H9 (cell line): ENCODE data around the gene GJB5. TPM values are rescaled to one million over a fixed set of nuclear protein-coding genes. Genes with fewer than 3 reads are reported as not detected.

Source experiments
- DNase-seq: peaks from one replicate; pipeline ENCODE4 v3.0.0-alpha.2; 2017
- H2AFZ ChIP-seq: one replicate; pipeline ENCODE4 v1.6.1; 2013; ENCODE audit warnings: mild to moderate bottlenecking, low read length, control low read depth, moderate library complexity
- H2AK5ac ChIP-seq: 2 replicates; pipeline ENCODE4 v1.6.1; 2013; ENCODE audit warnings: low read length, control low read depth, mixed read lengths; ENCODE audit not compliant: insufficient read length
- H2BK120ac ChIP-seq: one replicate; pipeline ENCODE4 v1.6.1; 2013; ENCODE audit warnings: low read depth, mild to moderate bottlenecking, low read length, control low read depth, inconsistent platforms; ENCODE audit not compliant: poor library complexity, severe bottlenecking
- H2BK12ac ChIP-seq: 2 replicates; pipeline ENCODE4 v1.6.1; 2013; ENCODE audit warnings: low read length, control low read depth, mixed read lengths, low read depth; ENCODE audit not compliant: insufficient read length
- H2BK15ac ChIP-seq: 2 replicates; pipeline ENCODE4 v1.6.1; 2013; ENCODE audit warnings: low read depth, low read length, control low read depth
- H2BK20ac ChIP-seq: one replicate; pipeline ENCODE4 v1.6.1; 2013; ENCODE audit warnings: low read depth, mild to moderate bottlenecking, low read length, control low read depth, inconsistent platforms; ENCODE audit not compliant: poor library complexity, severe bottlenecking
- H2BK5ac ChIP-seq: 2 replicates; pipeline ENCODE4 v1.6.1; 2013; ENCODE audit warnings: low read length, control low read depth, mixed read lengths; ENCODE audit not compliant: insufficient read length
- H3K14ac ChIP-seq: 2 replicates; pipeline ENCODE4 v1.6.1; 2013; ENCODE audit warnings: low read length, control low read depth; ENCODE audit not compliant: insufficient read depth
- H3K18ac ChIP-seq: 2 replicates; pipeline ENCODE4 v1.6.1; 2013; ENCODE audit warnings: low read depth, mild to moderate bottlenecking, mixed read lengths, low read length, control low read depth; ENCODE audit not compliant: insufficient read length
- H3K23ac ChIP-seq: 2 replicates; pipeline ENCODE4 v1.6.1; 2013; ENCODE audit warnings: low read length, control low read depth, mixed read lengths, low read depth; ENCODE audit not compliant: insufficient read length
- H3K23me2 ChIP-seq: 2 replicates; pipeline ENCODE4 v1.6.1; 2013; ENCODE audit warnings: low read depth, mild to moderate bottlenecking, mixed read lengths, low read length, control low read depth; ENCODE audit not compliant: insufficient read length, poor library complexity, severe bottlenecking
- H3K27ac ChIP-seq: 2 replicates; pipeline ENCODE4 v1.5.1; 2013; ENCODE audit warnings: low read length, control low read depth, mixed read lengths, low read depth; ENCODE audit not compliant: insufficient read length
- H3K27me3 ChIP-seq: 2 replicates; pipeline ENCODE4 v1.6.1; 2013; ENCODE audit warnings: low read length, control low read depth, inconsistent platforms; ENCODE audit not compliant: insufficient read depth
- H3K4ac ChIP-seq: 2 replicates; pipeline ENCODE4 v1.6.1; 2013; ENCODE audit warnings: low read depth, mild to moderate bottlenecking, control low read depth, inconsistent platforms, low read length, moderate library complexity
- H3K4me1 ChIP-seq: 2 replicates; pipeline ENCODE4 v1.6.1; 2013; ENCODE audit warnings: low read length, control low read depth, inconsistent platforms; ENCODE audit not compliant: insufficient read depth
- H3K4me2 ChIP-seq: 2 replicates; pipeline ENCODE4 v1.6.1; 2013; ENCODE audit warnings: low read length, control low read depth, mixed read lengths; ENCODE audit not compliant: insufficient read length, insufficient read depth
- H3K56ac ChIP-seq: 2 replicates; pipeline ENCODE4 v1.6.1; 2013; ENCODE audit warnings: low read depth, mild to moderate bottlenecking, mixed read lengths, low read length, control low read depth; ENCODE audit not compliant: insufficient read length
- H3K79me1 ChIP-seq: 2 replicates; pipeline ENCODE4 v1.6.1; 2013; ENCODE audit warnings: low read depth, mild to moderate bottlenecking, moderate library complexity, low read length, control low read depth, inconsistent platforms; ENCODE audit not compliant: insufficient read depth, poor library complexity, severe bottlenecking
- H3K79me2 ChIP-seq: 2 replicates; pipeline ENCODE4 v1.6.1; 2013; ENCODE audit warnings: low read length, control low read depth, inconsistent platforms; ENCODE audit not compliant: insufficient read depth
- H3K9ac ChIP-seq: 2 replicates; pipeline ENCODE4 v1.6.1; 2013; ENCODE audit warnings: low read length, control low read depth, mixed read lengths; ENCODE audit not compliant: insufficient read length; ENCODE audit errors: extremely low read depth
- H3K9me3 ChIP-seq: one replicate; pipeline ENCODE4 v1.6.1; 2013; ENCODE audit warnings: low read depth, low read length, inconsistent platforms; ENCODE audit not compliant: control insufficient read depth
- H3T11ph ChIP-seq: one replicate; pipeline ENCODE4 v1.6.1; 2013; ENCODE audit warnings: mild to moderate bottlenecking, low read length, control low read depth, inconsistent platforms
- H4K20me1 ChIP-seq: one replicate; pipeline ENCODE4 v1.6.1; 2013; ENCODE audit not compliant: control insufficient read depth, insufficient read length, insufficient read depth
- H4K5ac ChIP-seq: 2 replicates; pipeline ENCODE4 v1.6.1; 2013; ENCODE audit warnings: low read depth, mild to moderate bottlenecking, mixed read lengths, low read length, control low read depth; ENCODE audit not compliant: insufficient read length
- H4K8ac ChIP-seq: replicated peaks from 2 replicates; pipeline ENCODE4 v1.6.1; 2013; ENCODE audit warnings: low read length, control low read depth, mixed read lengths, low read depth; ENCODE audit not compliant: insufficient read length
- H4K91ac ChIP-seq: 2 replicates; pipeline ENCODE4 v1.6.1; 2013; ENCODE audit warnings: low read depth, mild to moderate bottlenecking, moderate library complexity, mixed read lengths, low read length, control low read depth; ENCODE audit not compliant: insufficient read length
- H3K27ac Mint-ChIP-seq, 3 experiments: 2 replicates in 2 of 3; 3 replicates in 1 of 3; pipeline ENCODE4 v1.8.0; 2020 to 2021; ENCODE audit warnings: mixed read lengths in 3 of 3, mild to moderate bottlenecking in 1 of 3, moderate library complexity in 1 of 3
- H3K27me3 Mint-ChIP-seq: 2 replicates; pipeline ENCODE4 v1.8.0; 2021; ENCODE audit warnings: low read depth, mild to moderate bottlenecking, moderate library complexity, mixed read lengths
- H3K36me3 Mint-ChIP-seq, 3 experiments: 2 replicates in 2 of 3; 3 replicates in 1 of 3; pipeline ENCODE4 v1.8.0; 2020 to 2021; ENCODE audit warnings: low read depth in 3 of 3, mixed read lengths in 3 of 3; ENCODE audit not compliant: insufficient read depth in 1 of 3
- H3K4me1 Mint-ChIP-seq, 2 experiments: 2 replicates each; pipeline ENCODE4 v1.8.0; 2020; ENCODE audit warnings: mixed read lengths in 2 of 2
- H3K4me3 Mint-ChIP-seq, 2 experiments: 2 replicates in 1 of 2; 3 replicates in 1 of 2; pipeline ENCODE4 v1.8.0; 2020 to 2021; ENCODE audit warnings: mild to moderate bottlenecking in 2 of 2, mixed read lengths in 2 of 2, moderate library complexity in 1 of 2
- H3K9me3 Mint-ChIP-seq, 2 experiments: 2 replicates in 1 of 2; 3 replicates in 1 of 2; pipeline ENCODE4 v1.8.0; 2020; ENCODE audit warnings: mild to moderate bottlenecking in 2 of 2, mixed read lengths in 2 of 2, moderate library complexity in 1 of 2
- WGBS: extraction: QIAGEN DNeasy Blood & Tissue Kit; methylation state at CpG from one replicate; pipeline ENCODE4 v1.1.7; 2013; ENCODE audit warnings: missing lambda C conversion rate, low lambda C conversion rate, mixed read lengths; ENCODE audit not compliant: insufficient read length; ENCODE audit errors: extremely low coverage; 5-methylcytosine and 5-hydroxymethylcytosine counted together
- total RNA-seq: library from RNA; stranded (reverse); gene quantifications from 2 replicates; pipeline ENCODE4 v1.2.1, GENCODE V29; 2021
- TF ChIP-seq, protein P1 (sequence below): fragments of 200-600 bp; sonication (generic); conservative IDR thresholded peaks from 3 replicates; pipeline ENCODE4 v1.8.0; 2021; ENCODE audit warnings: antibody characterized with exemption, mild to moderate bottlenecking

Gene GJB5
- total RNA-seq, 1 experiment from 2014 or later = 0.22 TPM

DNA sequence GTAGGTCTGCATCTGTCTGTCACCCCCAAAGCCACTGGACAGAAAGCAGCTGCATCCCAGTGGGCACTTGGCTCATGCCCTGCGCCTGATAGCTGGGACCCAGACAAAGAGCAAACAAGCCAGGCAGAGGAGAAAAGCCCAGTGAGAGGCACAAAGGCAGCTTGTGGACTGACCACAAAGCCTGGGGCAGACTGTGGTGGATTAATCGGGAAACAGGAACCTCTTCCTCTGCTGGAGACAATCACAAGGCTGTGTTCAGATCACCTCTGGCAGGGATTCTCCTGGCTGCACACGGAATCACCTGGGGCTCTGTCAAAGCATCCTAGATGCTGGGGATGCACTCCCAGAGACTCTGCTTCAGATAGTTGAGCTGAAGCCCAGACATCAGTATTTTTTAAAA, 15.2 kb upstream of the GJB5 start:
- H4K5ac ChIP-seq = no peak overlapping the region
- H2BK120ac ChIP-seq = no peak overlapping the region
- H3K56ac ChIP-seq = no peak overlapping the region
- no peaks in the 10 kb centered on the region for H3K23me2 ChIP-seq
- H2BK20ac ChIP-seq = no peak overlapping the region
- H2BK15ac ChIP-seq = no peak overlapping the region
- H3K27ac ChIP-seq = no peak overlapping the region
- no peak for DNase-seq
- H3K27ac Mint-ChIP-seq = no peak overlapping the region
- H3K9ac ChIP-seq = no peak overlapping the region
- H4K91ac ChIP-seq = no peak overlapping the region
- no peaks in the 10 kb centered on the region for H3K4me1 ChIP-seq
- no peak overlapping the region for H3K4me2 ChIP-seq
- no peaks in the 10 kb centered on the region for H3K36me3 Mint-ChIP-seq
- no peaks in the 10 kb centered on the region for H3K9me3 ChIP-seq
- H3T11ph ChIP-seq = no peak overlapping the region
- TF ChIP-seq, protein P1, sequence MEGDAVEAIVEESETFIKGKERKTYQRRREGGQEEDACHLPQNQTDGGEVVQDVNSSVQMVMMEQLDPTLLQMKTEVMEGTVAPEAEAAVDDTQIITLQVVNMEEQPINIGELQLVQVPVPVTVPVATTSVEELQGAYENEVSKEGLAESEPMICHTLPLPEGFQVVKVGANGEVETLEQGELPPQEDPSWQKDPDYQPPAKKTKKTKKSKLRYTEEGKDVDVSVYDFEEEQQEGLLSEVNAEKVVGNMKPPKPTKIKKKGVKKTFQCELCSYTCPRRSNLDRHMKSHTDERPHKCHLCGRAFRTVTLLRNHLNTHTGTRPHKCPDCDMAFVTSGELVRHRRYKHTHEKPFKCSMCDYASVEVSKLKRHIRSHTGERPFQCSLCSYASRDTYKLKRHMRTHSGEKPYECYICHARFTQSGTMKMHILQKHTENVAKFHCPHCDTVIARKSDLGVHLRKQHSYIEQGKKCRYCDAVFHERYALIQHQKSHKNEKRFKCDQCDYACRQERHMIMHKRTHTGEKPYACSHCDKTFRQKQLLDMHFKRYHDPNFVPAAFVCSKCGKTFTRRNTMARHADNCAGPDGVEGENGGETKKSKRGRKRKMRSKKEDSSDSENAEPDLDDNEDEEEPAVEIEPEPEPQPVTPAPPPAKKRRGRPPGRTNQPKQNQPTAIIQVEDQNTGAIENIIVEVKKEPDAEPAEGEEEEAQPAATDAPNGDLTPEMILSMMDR = no peak
- H3K27me3 ChIP-seq = no peaks in the 10 kb centered on the region
- H3K79me1 ChIP-seq = no peaks in the 10 kb centered on the region
- H3K23ac ChIP-seq = no peak overlapping the region
- H3K4me3 Mint-ChIP-seq = no peak overlapping the region
- H2AK5ac ChIP-seq = no peak overlapping the region
- no CpG with 5 or more reads among the region's 3 CpGs for WGBS
- no peak overlapping the region for H3K4ac ChIP-seq
- H3K9me3 Mint-ChIP-seq = no peaks in the 10 kb centered on the region
- peaks cover 25% of the 10 kb centered on the region for H3K27me3 Mint-ChIP-seq
- H2BK12ac ChIP-seq = no peak overlapping the region
- H3K18ac ChIP-seq = no peak overlapping the region
- H3K79me2 ChIP-seq = no peaks in the 10 kb centered on the region
- H4K8ac ChIP-seq = no peak overlapping the region
- H3K14ac ChIP-seq = no peak overlapping the region
- no peak overlapping the region for H2BK5ac ChIP-seq
- H3K4me1 Mint-ChIP-seq = peaks cover 12 to 27% of the 10 kb centered on the region in 2 experiments
- no peaks in the 10 kb centered on the region for H4K20me1 ChIP-seq
- H2AFZ ChIP-seq = no peak overlapping the region
